ENCODE results near the gene USP30. TPM values are rescaled to one million over a fixed set of nuclear protein-coding genes. Genes with fewer than 3 reads are reported as not detected.

USP30 gene
- total RNA-seq, 1 donor from 2014 or later = 15.5 TPM

- TF ChIP-seq CTCF (IDR thresholded peaks at IDR 0.05) (no peak), POLR2A (IDR thresholded peaks at IDR 0.05) (no peak), POLR2AphosphoS5 (IDR thresholded peaks at IDR 0.05; ENCODE audit: insufficient read depth in 1 of 2, low read depth in 1 of 2) (no peak)
- Histone ChIP-seq H3K27me3 (no peaks in the 10 kb centered on the region), H3K36me3 (peaks cover 2 to 49% of the 10 kb centered on the region in 2 donors), H3K4me1 (no peaks in the 10 kb centered on the region), H3K27ac (no peak overlapping the region), H3K9me3 (no peaks in the 10 kb centered on the region), H3K4me3 (no peak overlapping the region)
- peak in 1 of 2 donors; percentile 67 for DNase-seq (ENCODE audit: extremely low spot score in 2 of 2)
- intact Hi-C loops (cut with DNase I) = no loop called here
These were observed 17.2 kb downstream of the USP30 start for GRCh38 chr12:109069307-109070271.

GRCh38 chr12:109074866-109075265 is 22.5 kb downstream of the USP30 start:
- TF ChIP-seq POLR2AphosphoS5 (IDR thresholded peaks at IDR 0.05; ENCODE audit: insufficient read depth in 1 of 2, low read depth in 1 of 2) (no peak), CTCF (IDR thresholded peaks at IDR 0.05) (no peak), POLR2A (IDR thresholded peaks at IDR 0.05) (no peak)
- Histone ChIP-seq H3K36me3 (peaks cover 0 to 49% of the 10 kb centered on the region in 2 donors), H3K27ac (no peak overlapping the region), H3K27me3 (no peaks in the 10 kb centered on the region), H3K4me1 (no peaks in the 10 kb centered on the region), H3K4me3 (no peak overlapping the region), H3K9me3 (no peaks in the 10 kb centered on the region)
- intact Hi-C loops (cut with DNase I) = no loop called here
- DNase-seq (ENCODE audit: extremely low spot score in 2 of 2) = peak in 1 of 2 donors; percentile 16

- Histone ChIP-seq H3K9me3 (no peaks in the 10 kb centered on the region), H3K27ac (no peak overlapping the region), H3K4me1 (no peaks in the 10 kb centered on the region), H3K27me3 (no peaks in the 10 kb centered on the region), H3K4me3 (no peak overlapping the region), H3K36me3 (peaks cover 0 to 73% of the 10 kb centered on the region in 2 donors)
- no peak for DNase-seq (ENCODE audit: extremely low spot score in 2 of 2)
- intact Hi-C loops (cut with DNase I) = no loop called here
- TF ChIP-seq POLR2AphosphoS5 (IDR thresholded peaks at IDR 0.05; ENCODE audit: insufficient read depth in 1 of 2, low read depth in 1 of 2) = no peak
- TF ChIP-seq CTCF (IDR thresholded peaks at IDR 0.05) = no peak
- no peak for TF ChIP-seq POLR2A (IDR thresholded peaks at IDR 0.05)
These were observed 30.4 kb downstream of the USP30 start for GRCh38 chr12:109082751-109083150.

- TF ChIP-seq POLR2AphosphoS5 (IDR thresholded peaks at IDR 0.05; ENCODE audit: insufficient read depth in 1 of 2, low read depth in 1 of 2) (no peak), CTCF (IDR thresholded peaks at IDR 0.05) (no peak), POLR2A (IDR thresholded peaks at IDR 0.05) (no peak)
- intact Hi-C loops (cut with DNase I) = no loop called here
- Histone ChIP-seq H3K36me3 (peaks cover 0 to 77% of the 10 kb centered on the region in 2 donors), H3K9me3 (no peaks in the 10 kb centered on the region), H3K27ac (no peak overlapping the region), H3K27me3 (no peaks in the 10 kb centered on the region), H3K4me3 (no peak overlapping the region), H3K4me1 (no peaks in the 10 kb centered on the region)
- no peak for DNase-seq (ENCODE audit: extremely low spot score in 2 of 2)
These were observed 32.0 kb downstream of the USP30 start for GRCh38 chr12:109084425-109084824.

- H3K4me1 ChIP-seq = no peaks in the 10 kb centered on the region
- no peaks in the 10 kb centered on the region for H3K27me3 ChIP-seq
- no peak for TF ChIP-seq POLR2AphosphoS5 (IDR thresholded peaks at IDR 0.05; ENCODE audit: insufficient read depth in 1 of 2, low read depth in 1 of 2)
- no peak for TF ChIP-seq CTCF (IDR thresholded peaks at IDR 0.05)
- no peak for TF ChIP-seq POLR2A (IDR thresholded peaks at IDR 0.05)
- intact Hi-C loops (cut with DNase I) = no loop called here
- no peaks in the 10 kb centered on the region for H3K9me3 ChIP-seq
- H3K4me3 ChIP-seq = no peak overlapping the region
- H3K27ac ChIP-seq = no peak overlapping the region
- DNase-seq (ENCODE audit: extremely low spot score in 2 of 2) = no peak
- H3K36me3 ChIP-seq = peaks cover 0 to 79% of the 10 kb centered on the region in 2 donors
These were observed 33.2 kb downstream of the USP30 start for GRCh38 chr12:109085590-109085989.

Data from vagina (tissue), 2 donors.